ENCODE measurements around the gene TNFRSF14. TPM values are rescaled to one million over a fixed set of nuclear protein-coding genes. Genes with fewer than 3 reads are reported as not detected.

TNFRSF14 gene
- total RNA-seq, 1 experiment from 2014 or later: 25.5 TPM

DNA sequence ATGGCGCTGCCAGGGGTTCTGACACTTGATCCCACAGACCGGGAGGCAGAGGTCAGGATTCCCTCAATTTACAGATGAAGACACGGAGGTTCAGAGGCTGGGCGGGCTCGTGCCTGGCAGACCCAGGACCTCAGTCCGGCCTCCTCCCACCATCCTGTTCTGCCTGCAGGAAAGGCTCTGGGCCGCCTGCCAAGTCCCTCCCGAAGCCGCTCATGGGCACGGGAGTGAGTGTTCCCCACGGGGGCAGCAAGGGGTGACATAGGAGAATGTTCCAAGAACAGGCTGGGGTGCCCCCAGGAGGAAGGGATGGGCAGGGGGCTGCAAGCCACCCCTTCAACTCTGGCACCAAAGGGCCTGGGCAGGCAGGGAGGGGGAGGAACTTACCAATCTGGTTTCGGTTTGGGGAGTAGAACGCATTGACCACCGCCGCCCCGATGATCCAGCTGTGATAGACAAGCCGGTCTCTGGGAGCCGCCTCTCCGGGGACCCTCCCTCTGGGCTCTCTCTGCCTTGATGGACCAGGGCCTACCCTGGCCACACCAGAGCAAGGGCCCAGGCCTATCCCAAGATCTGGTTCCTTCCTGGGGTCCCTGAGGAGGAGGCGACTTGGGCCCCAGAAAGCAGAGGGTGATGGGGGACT is 38.0 kb downstream of the TNFRSF14 start:
- no peaks in the 10 kb centered on the region for H3K4me1 ChIP-seq (ENCODE audit: insufficient read depth, low read length)
- intact Hi-C loops (cut with micrococcal nuclease): no loop called here
- no peaks in the 10 kb centered on the region for H4K20me1 ChIP-seq (ENCODE audit: low read length)
- no peak overlapping the region for H3K4me3 ChIP-seq (ENCODE audit: low read length)
- DNase-seq: peak; percentile 19
- no peak overlapping the region for H3K9ac ChIP-seq (ENCODE audit: low read length)
- POLR2A ChIA-PET (ENCODE audit: unreplicated experiment): no interaction called here
- H3F3A ChIP-seq (ENCODE audit: low read length, unreplicated experiment): no peaks in the 10 kb centered on the region
- no peaks in the 10 kb centered on the region for H3K9me2 ChIP-seq (replicated peaks; ENCODE audit: low read length)
- H3K79me2 ChIP-seq (ENCODE audit: low read length): no peaks in the 10 kb centered on the region
- no TSS peak for BruUV-seq (replicated peaks)
- ATAC-seq: no peak
- no peak overlapping the region for H3K27ac ChIP-seq (ENCODE audit: low read length)
- H3K4me2 ChIP-seq (ENCODE audit: low read length): no peak overlapping the region
- no peak for TF ChIP-seq EZH2 (IDR thresholded peaks at IDR 0.05; ENCODE audit: low read length, unreplicated experiment)
- no peak for TF ChIP-seq EZH2phosphoT487 (IDR thresholded peaks at IDR 0.05; ENCODE audit: borderline replicate concordance, low read length)
- TF ChIP-seq, protein P1, sequence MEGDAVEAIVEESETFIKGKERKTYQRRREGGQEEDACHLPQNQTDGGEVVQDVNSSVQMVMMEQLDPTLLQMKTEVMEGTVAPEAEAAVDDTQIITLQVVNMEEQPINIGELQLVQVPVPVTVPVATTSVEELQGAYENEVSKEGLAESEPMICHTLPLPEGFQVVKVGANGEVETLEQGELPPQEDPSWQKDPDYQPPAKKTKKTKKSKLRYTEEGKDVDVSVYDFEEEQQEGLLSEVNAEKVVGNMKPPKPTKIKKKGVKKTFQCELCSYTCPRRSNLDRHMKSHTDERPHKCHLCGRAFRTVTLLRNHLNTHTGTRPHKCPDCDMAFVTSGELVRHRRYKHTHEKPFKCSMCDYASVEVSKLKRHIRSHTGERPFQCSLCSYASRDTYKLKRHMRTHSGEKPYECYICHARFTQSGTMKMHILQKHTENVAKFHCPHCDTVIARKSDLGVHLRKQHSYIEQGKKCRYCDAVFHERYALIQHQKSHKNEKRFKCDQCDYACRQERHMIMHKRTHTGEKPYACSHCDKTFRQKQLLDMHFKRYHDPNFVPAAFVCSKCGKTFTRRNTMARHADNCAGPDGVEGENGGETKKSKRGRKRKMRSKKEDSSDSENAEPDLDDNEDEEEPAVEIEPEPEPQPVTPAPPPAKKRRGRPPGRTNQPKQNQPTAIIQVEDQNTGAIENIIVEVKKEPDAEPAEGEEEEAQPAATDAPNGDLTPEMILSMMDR (conservative IDR thresholded peaks at IDR 0.05; ENCODE audit: low read depth, low read length): no peak
- H3K27me3 ChIP-seq (ENCODE audit: low read length): no peaks in the 10 kb centered on the region
- no peaks in the 10 kb centered on the region; the same call in 1 of the 2 replicates for H3K36me3 ChIP-seq (ENCODE audit: low read depth, low read length)
- H2AFZ ChIP-seq (ENCODE audit: low read length): no peak overlapping the region
- no peaks in the 10 kb centered on the region for H3K9me3 ChIP-seq (ENCODE audit: low read length)
- CTCF ChIA-PET: no interaction called here

- ATAC-seq: no peak
- intact Hi-C loops (cut with micrococcal nuclease): no loop called here
- no peak for DNase-seq
- ChIA-PET POLR2A (ENCODE audit: unreplicated experiment) (no interaction called here), CTCF (no interaction called here)
- Histone ChIP-seq H3K4me3 (ENCODE audit: low read length) (no peak overlapping the region), H3K79me2 (ENCODE audit: low read length) (no peaks in the 10 kb centered on the region), H4K20me1 (ENCODE audit: low read length) (no peaks in the 10 kb centered on the region), H3K27ac (ENCODE audit: low read length) (no peak overlapping the region), H2AFZ (ENCODE audit: low read length) (no peak overlapping the region), H3K9ac (ENCODE audit: low read length) (no peak overlapping the region), H3K36me3 (ENCODE audit: low read depth, low read length) (no peaks in the 10 kb centered on the region), H3F3A (ENCODE audit: low read length, unreplicated experiment) (no peaks in the 10 kb centered on the region), H3K4me1 (ENCODE audit: insufficient read depth, low read length) (no peaks in the 10 kb centered on the region), H3K9me2 (replicated peaks; ENCODE audit: low read length) (no peaks in the 10 kb centered on the region), H3K9me3 (ENCODE audit: low read length) (no peaks in the 10 kb centered on the region), H3K27me3 (ENCODE audit: low read length) (no peaks in the 10 kb centered on the region), H3K4me2 (ENCODE audit: low read length) (no peak overlapping the region)
- no TSS peak for BruUV-seq (replicated peaks)
- TF ChIP-seq EZH2 (IDR thresholded peaks at IDR 0.05; ENCODE audit: low read length, unreplicated experiment) (no peak), EZH2phosphoT487 (IDR thresholded peaks at IDR 0.05; ENCODE audit: borderline replicate concordance, low read length) (no peak)
- TF ChIP-seq, protein P1 (conservative IDR thresholded peaks at IDR 0.05; ENCODE audit: low read depth, low read length): no peak
Observed at GRCh38 chr1:2594641-2595131, 38.5 kb downstream of the TNFRSF14 start.

DNA sequence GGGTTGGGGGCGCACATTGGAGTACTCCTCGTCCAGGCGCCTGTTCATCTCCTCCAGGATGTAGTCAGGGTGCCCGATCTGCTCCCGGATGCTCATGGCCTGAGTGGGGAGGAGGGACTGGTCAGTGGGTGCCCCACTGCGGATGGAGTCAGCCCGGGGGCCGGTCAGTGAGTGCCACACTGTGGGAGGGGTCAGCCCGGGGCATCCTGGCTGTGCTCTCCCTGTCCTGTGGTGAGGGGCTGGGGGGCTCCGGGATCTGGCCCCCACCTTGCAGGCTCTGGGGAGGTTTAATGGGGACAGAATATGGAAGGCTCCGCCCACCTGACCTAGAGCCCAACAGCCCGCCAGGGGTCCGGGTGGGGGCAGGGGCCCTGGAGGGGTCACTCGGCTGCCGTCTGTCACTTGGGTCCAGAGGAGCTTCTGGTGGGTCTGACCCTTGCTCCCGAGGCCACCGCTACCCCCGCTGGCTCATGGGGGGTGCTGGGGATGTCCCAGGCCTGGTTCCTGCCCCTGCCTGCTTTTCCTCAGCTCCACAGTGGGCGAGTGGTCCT is 39.2 kb downstream of the TNFRSF14 start:
- H3K4me3 ChIP-seq (ENCODE audit: low read length): no peak overlapping the region
- no TSS peak for BruUV-seq (replicated peaks)
- no peaks in the 10 kb centered on the region for H3K4me1 ChIP-seq (ENCODE audit: insufficient read depth, low read length)
- no peaks in the 10 kb centered on the region for H4K20me1 ChIP-seq (ENCODE audit: low read length)
- H3K27me3 ChIP-seq (ENCODE audit: low read length): no peaks in the 10 kb centered on the region; the same call in 1 of the 2 replicates
- H3K79me2 ChIP-seq (ENCODE audit: low read length): no peaks in the 10 kb centered on the region
- TF ChIP-seq EZH2phosphoT487 (IDR thresholded peaks at IDR 0.05; ENCODE audit: borderline replicate concordance, low read length) (no peak), EZH2 (IDR thresholded peaks at IDR 0.05; ENCODE audit: low read length, unreplicated experiment) (no peak)
- TF ChIP-seq, protein P1 (conservative IDR thresholded peaks at IDR 0.05; ENCODE audit: low read depth, low read length): no peak
- H3F3A ChIP-seq (ENCODE audit: low read length, unreplicated experiment): no peaks in the 10 kb centered on the region
- H3K9ac ChIP-seq (ENCODE audit: low read length): no peak overlapping the region
- H3K27ac ChIP-seq (ENCODE audit: low read length): no peak overlapping the region
- no peaks in the 10 kb centered on the region for H3K36me3 ChIP-seq (ENCODE audit: low read depth, low read length)
- intact Hi-C loops (cut with micrococcal nuclease): no loop called here
- ChIA-PET POLR2A (ENCODE audit: unreplicated experiment) (no interaction called here), CTCF (no interaction called here)
- no peak overlapping the region for H3K4me2 ChIP-seq (ENCODE audit: low read length)
- H3K9me2 ChIP-seq (replicated peaks; ENCODE audit: low read length): no peaks in the 10 kb centered on the region
- no peak for DNase-seq
- H3K9me3 ChIP-seq (ENCODE audit: low read length): no peaks in the 10 kb centered on the region
- no peak overlapping the region for H2AFZ ChIP-seq (ENCODE audit: low read length)
- no peak for ATAC-seq

All from PC-3 (cell line).